ENCODE data around the gene PTPRM. TPM values are rescaled to one million over a fixed set of nuclear protein-coding genes. Genes with fewer than 3 reads are reported as not detected.

The PTPRM gene
- total and polyA plus RNA-seq, 9 donors = 45.6 to 82.0 (median 56.9) TPM

DNA sequence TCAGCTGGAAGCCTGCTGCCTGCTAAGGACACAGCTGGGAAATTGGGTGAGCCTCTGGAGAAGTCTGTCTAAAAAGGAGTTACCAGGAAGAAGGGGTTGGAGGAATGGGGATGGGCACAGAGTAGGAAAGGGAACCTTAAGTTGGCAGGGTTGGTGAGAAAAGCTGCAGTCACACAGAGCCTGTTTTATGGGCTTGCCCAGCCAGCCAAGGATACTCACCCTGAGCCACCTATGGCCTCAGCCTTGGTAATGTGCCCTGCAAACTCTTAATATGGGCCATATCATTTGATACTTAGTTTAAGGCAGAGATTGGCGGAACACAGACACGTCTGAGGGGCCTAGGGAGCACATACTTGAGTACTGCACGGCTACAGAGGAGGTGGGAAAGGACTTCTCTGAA, 623.9 kb downstream of the PTPRM start:
- no peak overlapping the region for H3K27ac ChIP-seq
- no peaks in the 10 kb centered on the region for H3K27me3 ChIP-seq
- no peak overlapping the region for H3K4me3 ChIP-seq
- no peak for TF ChIP-seq POLR2A (IDR thresholded peaks at IDR 0.05)
- TF ChIP-seq EP300 (IDR thresholded peaks at IDR 0.05) = no peak
- TF ChIP-seq, protein P1, sequence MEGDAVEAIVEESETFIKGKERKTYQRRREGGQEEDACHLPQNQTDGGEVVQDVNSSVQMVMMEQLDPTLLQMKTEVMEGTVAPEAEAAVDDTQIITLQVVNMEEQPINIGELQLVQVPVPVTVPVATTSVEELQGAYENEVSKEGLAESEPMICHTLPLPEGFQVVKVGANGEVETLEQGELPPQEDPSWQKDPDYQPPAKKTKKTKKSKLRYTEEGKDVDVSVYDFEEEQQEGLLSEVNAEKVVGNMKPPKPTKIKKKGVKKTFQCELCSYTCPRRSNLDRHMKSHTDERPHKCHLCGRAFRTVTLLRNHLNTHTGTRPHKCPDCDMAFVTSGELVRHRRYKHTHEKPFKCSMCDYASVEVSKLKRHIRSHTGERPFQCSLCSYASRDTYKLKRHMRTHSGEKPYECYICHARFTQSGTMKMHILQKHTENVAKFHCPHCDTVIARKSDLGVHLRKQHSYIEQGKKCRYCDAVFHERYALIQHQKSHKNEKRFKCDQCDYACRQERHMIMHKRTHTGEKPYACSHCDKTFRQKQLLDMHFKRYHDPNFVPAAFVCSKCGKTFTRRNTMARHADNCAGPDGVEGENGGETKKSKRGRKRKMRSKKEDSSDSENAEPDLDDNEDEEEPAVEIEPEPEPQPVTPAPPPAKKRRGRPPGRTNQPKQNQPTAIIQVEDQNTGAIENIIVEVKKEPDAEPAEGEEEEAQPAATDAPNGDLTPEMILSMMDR (IDR thresholded peaks at IDR 0.05) = no peak
- no peaks in the 10 kb centered on the region for H3K4me1 ChIP-seq (ENCODE audit: insufficient read depth)
- DNase-seq = no peak
- no peaks in the 10 kb centered on the region for H3K36me3 ChIP-seq
- intact Hi-C loops (cut with DNase I) = no loop called here
- 91 to 96% (median 94%) methylated on average over 3 of the region's 3 CpGs for WGBS, 3 donors
- no peaks in the 10 kb centered on the region for H3K9me3 ChIP-seq

DNA sequence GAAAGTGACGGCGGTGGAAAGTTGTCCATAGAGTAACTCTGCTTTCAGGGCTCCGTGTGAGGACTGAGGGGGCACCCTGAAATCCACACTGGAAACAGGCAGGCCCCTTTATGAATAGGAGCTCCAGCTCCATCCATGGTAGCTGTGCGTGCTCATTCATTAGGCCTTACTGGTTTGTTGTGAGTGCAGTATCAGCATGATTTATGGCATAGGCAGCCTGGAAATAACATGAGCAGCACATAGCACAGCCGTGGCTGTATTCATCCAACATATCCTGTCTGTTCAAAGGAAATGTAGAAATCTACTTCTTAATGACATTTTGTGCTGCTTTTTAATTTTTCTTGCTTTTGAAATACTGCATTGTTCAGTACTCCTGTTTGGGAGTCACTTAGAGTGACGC, 627.3 kb downstream of the PTPRM start:
- TF ChIP-seq, protein P1 (IDR thresholded peaks at IDR 0.05) = no peak
- TF ChIP-seq POLR2A (IDR thresholded peaks at IDR 0.05) (no peak), EP300 (IDR thresholded peaks at IDR 0.05) (no peak)
- no peaks in the 10 kb centered on the region for H3K36me3 ChIP-seq
- no peak for DNase-seq
- intact Hi-C loops (cut with DNase I) = no loop called here
- H3K4me1 ChIP-seq (ENCODE audit: insufficient read depth) = no peaks in the 10 kb centered on the region
- H3K27ac ChIP-seq = no peak overlapping the region
- no peak overlapping the region for H3K4me3 ChIP-seq
- H3K9me3 ChIP-seq = no peaks in the 10 kb centered on the region
- 84 to 85% (median 84%) methylated on average over 6 of the region's 6 CpGs for WGBS, 3 donors
- H3K27me3 ChIP-seq = no peaks in the 10 kb centered on the region

DNA sequence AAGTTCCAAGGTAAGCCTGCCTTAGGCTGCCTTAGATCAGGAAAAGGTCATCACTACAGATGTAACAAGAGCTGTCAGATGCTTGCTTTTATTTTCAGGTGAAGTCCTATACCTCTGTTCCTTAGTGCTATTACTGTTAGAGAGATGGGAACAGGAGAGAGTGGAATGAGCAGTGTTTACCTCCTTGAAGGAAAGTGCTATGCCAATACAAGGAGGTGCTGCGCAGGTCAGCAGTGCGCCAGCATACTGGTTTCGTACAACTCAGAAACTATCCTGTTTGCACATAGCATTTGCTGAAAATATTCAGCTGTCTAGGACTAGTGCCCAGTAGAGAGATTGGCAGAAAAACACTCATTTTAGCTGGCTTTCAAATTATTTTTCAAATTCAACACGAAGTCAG, 629.1 kb downstream of the PTPRM start:
- Histone ChIP-seq H3K27me3 (no peaks in the 10 kb centered on the region), H3K36me3 (no peaks in the 10 kb centered on the region), H3K4me1 (ENCODE audit: insufficient read depth) (no peaks in the 10 kb centered on the region), H3K9me3 (no peaks in the 10 kb centered on the region), H3K27ac (no peak overlapping the region), H3K4me3 (no peak overlapping the region)
- TF ChIP-seq POLR2A (IDR thresholded peaks at IDR 0.05) (no peak), EP300 (IDR thresholded peaks at IDR 0.05) (no peak)
- TF ChIP-seq, protein P1 (IDR thresholded peaks at IDR 0.05) = no peak
- intact Hi-C loops (cut with DNase I) = no loop called here
- no peak for DNase-seq
- 72 to 91% (median 80%) methylated on average over 4 of the region's 4 CpGs for WGBS, 3 donors

- 91 to 96% (median 94%) methylated on average over 5 of the region's 5 CpGs for WGBS, 3 donors
- Histone ChIP-seq H3K4me1 (ENCODE audit: insufficient read depth) (no peaks in the 10 kb centered on the region), H3K36me3 (no peaks in the 10 kb centered on the region), H3K27me3 (no peaks in the 10 kb centered on the region), H3K27ac (no peak overlapping the region), H3K4me3 (no peak overlapping the region), H3K9me3 (no peaks in the 10 kb centered on the region)
- DNase-seq = no peak
- intact Hi-C loops (cut with DNase I) = no loop called here
- TF ChIP-seq POLR2A (IDR thresholded peaks at IDR 0.05) (no peak), EP300 (IDR thresholded peaks at IDR 0.05) (no peak)
- TF ChIP-seq, protein P1 (IDR thresholded peaks at IDR 0.05) = no peak
Observed at GRCh38 chr18:8197499-8197898, 630.4 kb downstream of the PTPRM start.

- Histone ChIP-seq H3K9me3 (no peaks in the 10 kb centered on the region), H3K36me3 (no peaks in the 10 kb centered on the region), H3K27me3 (no peaks in the 10 kb centered on the region), H3K4me1 (ENCODE audit: insufficient read depth) (no peaks in the 10 kb centered on the region), H3K27ac (no peak overlapping the region), H3K4me3 (no peak overlapping the region)
- DNase-seq = no peak
- 90 to 96% (median 93%) methylated on average over 5 of the region's 5 CpGs for WGBS, 3 donors
- intact Hi-C loops (cut with DNase I) = no loop called here
- TF ChIP-seq, protein P1 (IDR thresholded peaks at IDR 0.05) = no peak
- no peak for TF ChIP-seq EP300 (IDR thresholded peaks at IDR 0.05)
- TF ChIP-seq POLR2A (IDR thresholded peaks at IDR 0.05) = no peak
Observed at GRCh38 chr18:8207996-8208395, 640.9 kb downstream of the PTPRM start.

Measured in ovary (tissue), 9 donors.